Measurements from ENCODE around the gene HSDL2.

DNA sequence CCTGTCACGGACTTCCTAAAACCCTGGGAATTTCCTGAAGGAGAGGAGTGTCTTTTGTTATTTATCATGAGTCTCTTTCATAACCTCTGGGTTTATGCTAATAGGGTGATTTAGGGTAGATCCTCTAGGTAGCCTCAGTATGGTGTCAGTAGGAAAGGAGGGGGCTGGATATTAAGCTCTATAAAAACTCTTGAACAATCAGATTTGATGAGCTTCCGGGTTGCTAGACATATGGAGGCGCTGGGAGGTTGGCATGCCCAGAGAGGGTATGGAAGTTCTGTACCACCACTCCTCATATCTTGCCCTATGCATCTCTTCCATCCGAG lies 30.9 kb upstream of the HSDL2 start:
- TF ChIP-seq, protein P1, sequence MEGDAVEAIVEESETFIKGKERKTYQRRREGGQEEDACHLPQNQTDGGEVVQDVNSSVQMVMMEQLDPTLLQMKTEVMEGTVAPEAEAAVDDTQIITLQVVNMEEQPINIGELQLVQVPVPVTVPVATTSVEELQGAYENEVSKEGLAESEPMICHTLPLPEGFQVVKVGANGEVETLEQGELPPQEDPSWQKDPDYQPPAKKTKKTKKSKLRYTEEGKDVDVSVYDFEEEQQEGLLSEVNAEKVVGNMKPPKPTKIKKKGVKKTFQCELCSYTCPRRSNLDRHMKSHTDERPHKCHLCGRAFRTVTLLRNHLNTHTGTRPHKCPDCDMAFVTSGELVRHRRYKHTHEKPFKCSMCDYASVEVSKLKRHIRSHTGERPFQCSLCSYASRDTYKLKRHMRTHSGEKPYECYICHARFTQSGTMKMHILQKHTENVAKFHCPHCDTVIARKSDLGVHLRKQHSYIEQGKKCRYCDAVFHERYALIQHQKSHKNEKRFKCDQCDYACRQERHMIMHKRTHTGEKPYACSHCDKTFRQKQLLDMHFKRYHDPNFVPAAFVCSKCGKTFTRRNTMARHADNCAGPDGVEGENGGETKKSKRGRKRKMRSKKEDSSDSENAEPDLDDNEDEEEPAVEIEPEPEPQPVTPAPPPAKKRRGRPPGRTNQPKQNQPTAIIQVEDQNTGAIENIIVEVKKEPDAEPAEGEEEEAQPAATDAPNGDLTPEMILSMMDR (IDR thresholded peaks at IDR 0.05; ENCODE audit: insufficient read depth, low read depth, low read length) = no peak
- no peak for TF ChIP-seq EZH2 (IDR thresholded peaks at IDR 0.05; ENCODE audit: insufficient read depth, low read length)
